B cell (primary cell): Measurements from ENCODE around the gene PTPRM. TPM values are rescaled to one million over a fixed set of nuclear protein-coding genes. Genes with fewer than 3 reads are reported as not detected.

Source experiments
- ATAC-seq: fragments of 200-7000 bp; cut with Tn5 transposase; one replicate; pipeline ENCODE4 v1.10.0; 2021; ENCODE audit warnings: low read depth, mild to moderate bottlenecking, moderate number of reproducible peaks, moderate library complexity
- CTCF ChIA-PET: fragments of 350-600 bp; sonication (Branson Sonifier 250); formaldehyde crosslinking; loops from one replicate; lab custom pipeline; 2021; ENCODE audit warnings: antibody characterized with exemption, inconsistent platforms; lab: Charles Lee
- POLR2A ChIA-PET: fragments of 350-600 bp; sonication (Branson Sonifier 250); formaldehyde crosslinking; loops from one replicate; lab custom pipeline; 2021; ENCODE audit warnings: antibody characterized with exemption; lab: Charles Lee
- DNase-seq: peaks from one replicate; pipeline ENCODE4 v3.0.0; 2013
- H2AFZ ChIP-seq: 2 replicates; pipeline ENCODE4 v1.6.1; 2012; ENCODE audit warnings: mild to moderate bottlenecking, low read depth, low read length; ENCODE audit not compliant: insufficient read depth, poor library complexity, severe bottlenecking
- H3K27ac ChIP-seq, 2 donors: 1 replicate in 1 of 2; 2 replicates in 1 of 2; pipeline ENCODE4 v1.5.1; 2012 to 2013; ENCODE audit warnings: low read length in 2 of 2, mild to moderate bottlenecking in 2 of 2, moderate library complexity in 1 of 2
- H3K27me3 ChIP-seq, 4 experiments: fragments of 200-600 bp in 1 of 4; sonication (generic) in 1 of 4; replicated peaks in 1 of 4; 1 replicate in 2 of 4; 2 replicates in 2 of 4; pipeline versions ENCODE4 v1.6.1 to v1.7.0; 2013 to 2016; ENCODE audit warnings: low read length in 3 of 4, mild to moderate bottlenecking in 2 of 4, mixed read lengths in 1 of 4, moderate library complexity in 1 of 4; ENCODE audit not compliant: insufficient read depth in 4 of 4, control insufficient read depth in 3 of 4; ENCODE audit errors: control extremely low read depth in 1 of 4
- H3K36me3 ChIP-seq, 2 experiments: replicated peaks in 1 of 2; 1 replicate in 1 of 2; 2 replicates in 1 of 2; pipeline versions ENCODE4 v1.6.1 to v1.7.1; 2013; ENCODE audit warnings: low read length in 1 of 2; ENCODE audit not compliant: insufficient read depth in 2 of 2, control insufficient read depth in 1 of 2; ENCODE audit errors: control extremely low read depth in 1 of 2, extremely low read depth in 1 of 2
- H3K4me1 ChIP-seq, 2 donors: fragments of 200-600 bp in 1 of 2; sonication (generic) in 1 of 2; 1 replicate in 1 of 2; 2 replicates in 1 of 2; pipeline versions ENCODE4 v1.5.1 to v1.6.1; 2013 to 2017; ENCODE audit warnings: low read length in 2 of 2; ENCODE audit not compliant: control insufficient read depth in 2 of 2, insufficient read depth in 2 of 2
- H3K4me2 ChIP-seq: replicated peaks from 2 replicates; pipeline ENCODE3; 2012; ENCODE audit warnings: mild to moderate bottlenecking, low read depth, low read length; ENCODE audit not compliant: poor library complexity, severe bottlenecking
- H3K4me3 ChIP-seq, 5 experiments: fragments of 200-600 bp in 1 of 5; sonication (generic) in 1 of 5; 1 replicate in 3 of 5; 2 replicates in 2 of 5; pipeline versions ENCODE4 v1.5.1 to v1.7.0; 2011 to 2016; ENCODE audit warnings: low read length in 4 of 5, mild to moderate bottlenecking in 4 of 5, low read depth in 2 of 5, control low read depth in 1 of 5, moderate library complexity in 1 of 5; ENCODE audit not compliant: insufficient read depth in 1 of 5; ENCODE audit errors: control extremely low read depth in 1 of 5, extremely low read depth in 1 of 5
- H3K79me2 ChIP-seq: fragments of 200-600 bp; sonication (generic); one replicate; pipeline ENCODE4 v1.6.0; 2016; ENCODE audit warnings: low read length; ENCODE audit not compliant: control insufficient read depth, insufficient read depth
- H3K9ac ChIP-seq: fragments of 200-600 bp; sonication (generic); 2 replicates; pipeline ENCODE4 v1.6.1; 2017; ENCODE audit warnings: mild to moderate bottlenecking, low read length, moderate library complexity
- H3K9me3 ChIP-seq, 3 donors: one replicate each; pipeline versions ENCODE4 v1.6.1 to v1.7.1; 2013; ENCODE audit warnings: low read length in 2 of 3; ENCODE audit not compliant: control insufficient read depth in 2 of 3, insufficient read depth in 1 of 3; ENCODE audit errors: control extremely low read depth in 1 of 3
- H4K20me1 ChIP-seq: 2 replicates; pipeline ENCODE4 v1.6.0; 2012; ENCODE audit warnings: mild to moderate bottlenecking, low read length; ENCODE audit not compliant: insufficient read depth, control insufficient read depth, poor library complexity, severe bottlenecking
- H3K27ac Mint-ChIP-seq: one replicate; pipeline ENCODE4 v1.8.0; 2021; ENCODE audit warnings: mixed read lengths
- H3K27me3 Mint-ChIP-seq: one replicate; pipeline ENCODE4 v1.8.0; 2021; ENCODE audit warnings: mixed read lengths
- H3K4me1 Mint-ChIP-seq: one replicate; pipeline ENCODE4 v1.8.0; 2021; ENCODE audit warnings: mixed read lengths
- H3K4me3 Mint-ChIP-seq: one replicate; pipeline ENCODE4 v1.8.0; 2021; ENCODE audit warnings: mixed read lengths
- H3K9me3 Mint-ChIP-seq: one replicate; pipeline ENCODE4 v1.8.0; 2022; ENCODE audit warnings: mixed read lengths; ENCODE audit not compliant: insufficient read depth
- CTCF ChIP-seq: fragments of 200-600 bp; IDR thresholded peaks from one replicate; pipeline ENCODE4 v1.8.0; 2022; ENCODE audit warnings: antibody characterized with exemption, mild to moderate bottlenecking
- EZH2 ChIP-seq: IDR thresholded peaks from 2 replicates; pipeline ENCODE4 v1.6.1; 2012; ENCODE audit warnings: borderline replicate concordance, low read depth, mild to moderate bottlenecking, moderate library complexity, low read length; ENCODE audit not compliant: insufficient read depth, poor library complexity, severe bottlenecking
- WGBS: methylation state at CpG from one replicate; pipeline ENCODE4 v1.1.5; 2013; ENCODE audit warnings: missing lambda C conversion rate; ENCODE audit not compliant: insufficient coverage; 5-methylcytosine and 5-hydroxymethylcytosine counted together
- intact Hi-C: fragments of 100-400 bp; cut with micrococcal nuclease; formaldehyde crosslinking; loops from one replicate; pipeline ENCODE4 v1.10.0; 2022
- polyA plus RNA-seq: library from polyadenylated mRNA; depleted of rRNA; stranded (reverse); fragments of >200 nt; gene quantifications from 2 replicates; pipeline ENCODE4 v1.2.3, GENCODE V29; 2012
- total RNA-seq, 2 donors: library from RNA; stranded (reverse); fragments of 120-200 nt in 1 of 2; gene quantifications; 1 replicate in 1 of 2; 2 replicates in 1 of 2; pipeline versions ENCODE4 v1.2.3 to v1.2.4, GENCODE V29; 2013 to 2022

Gene PTPRM
- total and polyA plus RNA-seq, 2 donors (not counting 1 experiment from before 2014, with no cell fraction given): 0.20 to 0.89 TPM

GRCh38 chr18:8402237-8402636 is 835.1 kb downstream of the PTPRM start:
- Mint-ChIP-seq H3K27me3 (no peaks in the 10 kb centered on the region), H3K27ac (no peak overlapping the region), H3K4me1 (no peaks in the 10 kb centered on the region), H3K9me3 (no peaks in the 10 kb centered on the region), H3K4me3 (no peak overlapping the region)
- peaks cover 0 to 3% (median 0%) of the 10 kb centered on the region in 3 donors for H3K9me3 ChIP-seq
- intact Hi-C loops: no loop called here
- no peaks in the 10 kb centered on the region for H3K36me3 ChIP-seq
- ATAC-seq (no peak), DNase-seq (no peak)
- H3K4me2 ChIP-seq: no peak overlapping the region
- H3K4me3 ChIP-seq: no peak overlapping the region
- no peak overlapping the region for H2AFZ ChIP-seq
- no peaks in the 10 kb centered on the region for H4K20me1 ChIP-seq
- ChIA-PET POLR2A (no interaction called here), CTCF (no interaction called here)
- no peaks in the 10 kb centered on the region for H3K79me2 ChIP-seq
- H3K9ac ChIP-seq: no peak overlapping the region
- no peak overlapping the region for H3K27ac ChIP-seq
- H3K27me3 ChIP-seq: peaks cover 0 to 7% (median 0%) of the 10 kb centered on the region in 4 experiments
- WGBS: 100% methylated on average over 2 of the region's 4 CpGs
- no peak for TF ChIP-seq EZH2
- TF ChIP-seq CTCF: no peak
- H3K4me1 ChIP-seq: no peaks in the 10 kb centered on the region

GRCh38 chr18:8403713-8404112 is 836.6 kb downstream of the PTPRM start:
- ATAC-seq: no peak
- H3K27me3 Mint-ChIP-seq: no peaks in the 10 kb centered on the region

More at GRCh38 chr18:8403713-8404112, 836.6 kb downstream of the PTPRM start:
- no peak overlapping the region for H3K27ac ChIP-seq
- no peak overlapping the region for H3K9ac ChIP-seq
- no peaks in the 10 kb centered on the region for H3K4me1 ChIP-seq
- no peaks in the 10 kb centered on the region for H3K79me2 ChIP-seq
- no peak for TF ChIP-seq CTCF
- TF ChIP-seq EZH2: no peak
- ChIA-PET POLR2A (no interaction called here), CTCF (no interaction called here)
- H3K27me3 ChIP-seq: peaks cover 0 to 7% (median 0%) of the 10 kb centered on the region in 4 experiments
- intact Hi-C loops: no loop called here
- H4K20me1 ChIP-seq: no peaks in the 10 kb centered on the region
- Mint-ChIP-seq H3K27ac (no peak overlapping the region), H3K4me1 (no peaks in the 10 kb centered on the region), H3K9me3 (no peaks in the 10 kb centered on the region), H3K4me3 (no peak overlapping the region)
- H3K9me3 ChIP-seq: peaks cover 0 to 3% (median 0%) of the 10 kb centered on the region in 3 donors
- H2AFZ ChIP-seq: no peak overlapping the region
- no peaks in the 10 kb centered on the region for H3K36me3 ChIP-seq
- H3K4me2 ChIP-seq: no peak overlapping the region
- WGBS: 100% methylated on average over 1 of the region's 2 CpGs
- DNase-seq: no peak
- H3K4me3 ChIP-seq: no peak overlapping the region
